Testis (tissue), 3 donors: ENCODE measurements around the gene MAMSTR. TPM values are rescaled to one million over a fixed set of nuclear protein-coding genes. Genes with fewer than 3 reads are reported as not detected.
"Not testable (repeated sequence)": the region's sequence is repeated elsewhere in the genome, so short reads cannot be mapped to it uniquely, and the experiment has no call there.

Source experiments
- DNase-seq: peaks from one replicate; pipeline ENCODE4 v3.0.0-alpha.2; 2019
- H3K27ac ChIP-seq, 2 donors: fragments of 200-600 bp; sonication (generic); one replicate each; pipeline ENCODE4 v1.5.1; 2019
- H3K27me3 ChIP-seq: fragments of 200-600 bp; sonication (generic); one replicate; pipeline ENCODE4 v1.5.1; 2019
- H3K36me3 ChIP-seq: fragments of 200-600 bp; sonication (generic); one replicate; pipeline ENCODE4 v1.5.1; 2017; ENCODE audit warnings: low read depth; ENCODE audit errors: missing control alignments
- H3K4me1 ChIP-seq: fragments of 200-600 bp; sonication (generic); one replicate; pipeline ENCODE4 v1.5.1; 2019
- H3K4me3 ChIP-seq, 2 donors: fragments of 200-600 bp; sonication (generic); one replicate each; pipeline ENCODE4 v1.5.1; 2017 to 2019
- H3K9me3 ChIP-seq: fragments of 200-600 bp; sonication (generic); one replicate; pipeline ENCODE4 v1.5.1; 2017
- POLR2A ChIP-seq: fragments of 450-650 bp; IDR thresholded peaks from one replicate; pipeline ENCODE4 v1.6.1; 2017; ENCODE audit warnings: antibody characterized with exemption, mild to moderate bottlenecking, moderate library complexity
- WGBS, 2 donors: methylation state at CpG; one replicate each; pipeline ENCODE4 v1.1.5; 2018; 5-methylcytosine and 5-hydroxymethylcytosine counted together
- intact Hi-C: fragments of 100-400 bp; cut with DNase I; formaldehyde crosslinking; loops from one replicate; pipeline ENCODE4 v1.15.1; 2023; ENCODE audit warnings: low total_unique reads
- polyA plus RNA-seq: library from polyadenylated mRNA; stranded (reverse); fragments of 350-450 nt; fragmentation: Illumina TruSeq; extraction: RNeasy Lipid Tissue Mini Kit (QIAGEN cat#74804); gene quantifications from one replicate; pipeline ENCODE4 v1.2.3, GENCODE V29; 2014; ENCODE audit warnings: low read depth, low replicate concordance; ENCODE audit not compliant: insufficient read depth
- total RNA-seq, 2 donors: library from RNA; depleted of rRNA; stranded (reverse); fragments of >200 nt; gene quantifications; one replicate each; pipeline ENCODE4 v1.2.3, GENCODE V29; 2016
- TF ChIP-seq, protein P1 (sequence below), 3 experiments: fragments of 450-650 bp in 2 of 3; fragments of 200-600 bp in 1 of 3; sonication (generic) in 1 of 3; IDR thresholded peaks; one replicate each; pipeline ENCODE4 v1.5.1; 2016 to 2019; ENCODE audit warnings: antibody characterized with exemption in 3 of 3, mild to moderate bottlenecking in 2 of 3, moderate library complexity in 1 of 3

The MAMSTR gene
- total and polyA plus RNA-seq, 3 donors from 2014 or later: 15.0 to 21.8 (median 21.8) TPM

DNA sequence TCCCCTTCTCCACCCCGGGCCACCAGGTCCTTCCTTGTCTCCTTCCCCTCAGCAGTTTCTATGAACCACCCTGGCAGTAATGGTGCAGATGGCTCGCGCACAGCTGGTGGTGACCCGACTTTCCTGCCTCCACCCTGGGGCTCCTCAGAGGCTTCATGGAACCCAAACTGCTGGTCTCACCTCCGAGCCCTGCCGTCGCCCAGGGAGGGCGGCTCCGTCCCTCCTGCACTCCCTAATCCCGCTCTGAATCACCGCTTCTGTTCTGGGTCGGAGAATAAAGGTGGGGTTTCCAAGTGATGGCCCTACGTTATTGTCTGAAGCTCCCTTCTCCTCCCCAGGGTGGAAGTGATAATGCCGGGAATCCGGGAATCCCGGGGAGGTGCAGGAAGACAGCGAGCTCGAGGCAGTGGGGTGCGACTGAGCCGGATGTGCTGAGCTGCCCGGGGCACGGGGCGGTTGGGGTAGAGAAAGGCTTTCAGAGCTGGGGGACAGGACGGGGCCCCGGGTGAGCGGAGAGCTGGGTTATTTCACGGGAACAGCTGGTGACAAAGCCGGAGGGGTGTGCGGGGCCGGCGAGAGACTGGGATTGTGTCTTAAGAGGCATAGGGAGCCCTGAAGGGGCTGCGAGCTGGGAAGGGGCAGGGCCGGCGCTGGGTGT, 23.0 kb downstream of the MAMSTR start:
- DNase-seq: no peak
- intact Hi-C loops: no loop called here
- peak overlapping the region; percentile 4 to 15 for H3K4me3 ChIP-seq
- H3K36me3 ChIP-seq: no peaks in the 10 kb centered on the region
- H3K27ac ChIP-seq: no peak overlapping the region
- H3K4me1 ChIP-seq: peaks cover 10% of the 10 kb centered on the region
- WGBS, 2 donors: 22 to 41% methylated on average over 33 to 34 of the region's 34 CpGs
- no peaks in the 10 kb centered on the region for H3K27me3 ChIP-seq
- H3K9me3 ChIP-seq: no peaks in the 10 kb centered on the region
- TF ChIP-seq, protein P1, sequence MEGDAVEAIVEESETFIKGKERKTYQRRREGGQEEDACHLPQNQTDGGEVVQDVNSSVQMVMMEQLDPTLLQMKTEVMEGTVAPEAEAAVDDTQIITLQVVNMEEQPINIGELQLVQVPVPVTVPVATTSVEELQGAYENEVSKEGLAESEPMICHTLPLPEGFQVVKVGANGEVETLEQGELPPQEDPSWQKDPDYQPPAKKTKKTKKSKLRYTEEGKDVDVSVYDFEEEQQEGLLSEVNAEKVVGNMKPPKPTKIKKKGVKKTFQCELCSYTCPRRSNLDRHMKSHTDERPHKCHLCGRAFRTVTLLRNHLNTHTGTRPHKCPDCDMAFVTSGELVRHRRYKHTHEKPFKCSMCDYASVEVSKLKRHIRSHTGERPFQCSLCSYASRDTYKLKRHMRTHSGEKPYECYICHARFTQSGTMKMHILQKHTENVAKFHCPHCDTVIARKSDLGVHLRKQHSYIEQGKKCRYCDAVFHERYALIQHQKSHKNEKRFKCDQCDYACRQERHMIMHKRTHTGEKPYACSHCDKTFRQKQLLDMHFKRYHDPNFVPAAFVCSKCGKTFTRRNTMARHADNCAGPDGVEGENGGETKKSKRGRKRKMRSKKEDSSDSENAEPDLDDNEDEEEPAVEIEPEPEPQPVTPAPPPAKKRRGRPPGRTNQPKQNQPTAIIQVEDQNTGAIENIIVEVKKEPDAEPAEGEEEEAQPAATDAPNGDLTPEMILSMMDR (IDR thresholded peaks at IDR 0.05): no peak
- no peak for TF ChIP-seq POLR2A

DNA sequence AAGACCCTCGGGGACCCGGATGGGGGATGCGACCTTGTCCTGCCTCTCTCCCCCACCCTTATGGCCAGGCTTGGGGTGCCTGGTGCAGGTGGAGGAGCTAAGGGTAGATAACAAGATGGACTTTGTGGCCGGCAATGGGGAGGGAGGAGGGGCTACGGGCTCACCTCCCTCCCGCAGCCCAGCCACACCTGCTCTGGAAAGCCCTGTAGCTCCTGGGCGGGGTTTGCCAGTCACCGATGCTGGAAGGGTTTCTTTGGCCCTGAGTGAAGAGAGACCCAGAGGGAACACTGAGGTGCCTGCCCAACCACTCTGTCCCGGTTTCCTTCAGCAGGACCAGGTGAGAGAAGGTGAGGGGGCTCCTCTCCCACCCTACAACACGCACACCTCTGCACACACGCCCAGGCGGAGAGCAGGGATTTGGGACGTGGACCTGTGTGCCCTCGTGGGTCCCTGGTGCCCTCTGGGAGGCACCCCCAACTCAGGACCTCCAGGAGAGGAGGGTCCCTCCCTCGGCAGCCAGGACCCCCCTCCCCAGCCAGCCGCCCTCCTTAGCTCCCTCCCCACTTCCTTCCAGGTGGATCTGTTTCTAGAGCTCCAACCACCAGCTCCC, 23.7 kb downstream of the MAMSTR start, which contains the start of gene FUT2:
TSS of gene FUT2 (plus strand) at position 229 of the 610 bp plus-strand sequence. CDS start 6,986 bp downstream, outside the sequence.
- no peaks in the 10 kb centered on the region for H3K9me3 ChIP-seq

DNA sequence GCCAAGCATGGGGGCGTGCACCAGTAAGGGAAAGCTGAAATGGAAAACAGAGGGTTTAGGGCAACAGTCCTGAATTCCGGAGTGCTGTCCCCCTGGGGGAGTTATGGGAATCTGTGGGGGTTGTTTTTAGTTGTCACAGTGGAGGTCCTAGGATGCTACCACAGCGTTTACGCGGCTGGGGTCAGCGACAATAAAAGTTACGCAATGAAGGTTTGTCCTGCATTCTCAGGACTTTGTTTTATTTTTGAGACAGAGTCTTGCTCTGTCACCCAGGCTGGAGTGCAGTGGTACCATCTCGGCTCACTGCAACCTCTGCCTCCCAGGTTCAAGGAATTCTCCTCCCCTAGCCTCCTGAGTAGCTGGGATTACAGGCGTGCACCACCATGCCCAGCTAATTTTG, 25.9 kb downstream of the MAMSTR start:
- H3K27me3 ChIP-seq, H3K9me3 ChIP-seq, H3K27ac ChIP-seq, H3K4me3 ChIP-seq, DNase-seq, H3K36me3 ChIP-seq, intact Hi-C loops: not testable (repeated sequence)
- peaks cover 10% of the 10 kb centered on the region for H3K4me1 ChIP-seq
- 83 to 93% methylated on average over 9 of the region's 9 CpGs for WGBS, 2 donors

More for the DNA sequence above, 23.7 kb downstream of the MAMSTR start, which contains the start of gene FUT2:
- Histone ChIP-seq H3K4me3 (peak within 1 kb of the TSS; percentile 4 to 15), H3K27me3 (no peaks in the 10 kb centered on the region), H3K4me1 (peaks cover 10% of the 10 kb centered on the region), H3K36me3 (no peaks in the 10 kb centered on the region), H3K27ac (no peak within 1 kb of the TSS)
- WGBS, 2 donors: 48 to 52% methylated on average over 15 to 16 of the region's 16 CpGs
- TF ChIP-seq POLR2A: no peak
- TF ChIP-seq, protein P1 (IDR thresholded peaks at IDR 0.05): no peak
- DNase-seq: no peak
- intact Hi-C loops: no loop called here

DNA sequence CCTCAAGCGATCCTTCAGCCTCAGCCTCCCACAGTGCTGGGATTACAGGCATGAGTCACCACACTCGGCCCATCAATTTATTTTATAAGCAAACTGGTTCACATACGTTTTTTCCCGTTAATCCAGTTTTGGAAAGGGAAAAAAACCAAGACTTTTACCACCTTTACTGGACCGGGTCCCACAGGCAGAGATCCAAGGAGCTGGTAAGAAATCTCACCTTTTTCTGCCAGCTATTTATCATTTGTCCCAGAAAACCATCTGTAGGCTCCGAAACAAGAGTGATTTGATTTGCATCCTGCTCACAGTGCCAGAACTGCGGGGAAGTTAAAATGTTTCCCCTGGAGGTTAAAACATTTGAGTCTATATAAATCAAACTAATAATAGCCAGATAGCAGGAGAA, 30.1 kb downstream of the MAMSTR start:
- intact Hi-C loops: no loop called here
- H3K9me3 ChIP-seq: no peaks in the 10 kb centered on the region
- H3K27ac ChIP-seq: peak overlapping the region in 1 of 2 donors; percentile 36
- H3K4me1 ChIP-seq: peaks cover 12% of the 10 kb centered on the region
- no peaks in the 10 kb centered on the region for H3K36me3 ChIP-seq
- TF ChIP-seq POLR2A: no peak
- TF ChIP-seq, protein P1 (IDR thresholded peaks at IDR 0.05): no peak
- WGBS, 2 donors: 66 to 73% methylated on average over 7 of the region's 7 CpGs
- H3K27me3 ChIP-seq: no peaks in the 10 kb centered on the region
- no peak for DNase-seq
- H3K4me3 ChIP-seq: no peak overlapping the region

GRCh38 chr19:48687776-48688175, 31.7 kb downstream of the MAMSTR start:
- intact Hi-C loops: no loop called here
- Histone ChIP-seq H3K4me3 (no peak overlapping the region), H3K4me1 (peaks cover 12% of the 10 kb centered on the region), H3K27ac (peak overlapping the region; percentile 50 to 58), H3K27me3 (no peaks in the 10 kb centered on the region), H3K9me3 (no peaks in the 10 kb centered on the region), H3K36me3 (no peaks in the 10 kb centered on the region)
- 66 to 83% methylated on average over 3 of the region's 3 CpGs for WGBS, 2 donors
- no peak for DNase-seq
- TF ChIP-seq, protein P1 (IDR thresholded peaks at IDR 0.05): no peak
- TF ChIP-seq POLR2A: no peak

- DNase-seq, intact Hi-C loops, H3K27me3 ChIP-seq, H3K4me3 ChIP-seq, H3K36me3 ChIP-seq, H3K9me3 ChIP-seq: not testable (repeated sequence)
- 91 to 93% methylated on average over 7 of the region's 7 CpGs for WGBS, 2 donors
- H3K27ac ChIP-seq: peak overlapping the region in 1 of 2 donors; percentile 50
- peaks cover 12% of the 10 kb centered on the region for H3K4me1 ChIP-seq
Observed at GRCh38 chr19:48686637-48687036, 32.9 kb downstream of the MAMSTR start.
